ENCODE measurements around the gene SUPT4H1.

- TF ChIP-seq BACH1 (tag; IDR thresholded peaks at IDR 0.05), result no peak
- no peak for TF ChIP-seq EZH2 (IDR thresholded peaks at IDR 0.05; ENCODE audit: borderline replicate concordance, low read depth, low read length)
Observed at GRCh38 chr17:58357312-58358297, 5.6 kb upstream of the SUPT4H1 start.
